GM23338 (cell line): ENCODE results near the gene PAM16. TPM values are rescaled to one million over a fixed set of nuclear protein-coding genes. Genes with fewer than 3 reads are reported as not detected.

Experiments used
- ATAC-seq: fragments of 200-7000 bp; cut with Tn5 transposase; 3 replicates; pipeline ENCODE4 v1.9.1; 2020
- DNase-seq: peaks from one replicate; pipeline ENCODE4 v3.0.0-alpha.2; 2015; ENCODE audit warnings: low spot score
- H2AFZ ChIP-seq: fragments of 200-600 bp; sonication (generic); 2 replicates; pipeline ENCODE4 v1.8.0; 2016; ENCODE audit warnings: antibody characterized with exemption, mild to moderate bottlenecking, moderate library complexity
- H3F3A ChIP-seq: fragments of 200-600 bp; sonication (generic); replicated peaks from 2 replicates; pipeline ENCODE4 v1.8.0; 2017; ENCODE audit warnings: antibody characterized with exemption, mixed run types, low read depth
- H3K27ac ChIP-seq: fragments of 200-600 bp; sonication (generic); 2 replicates; pipeline ENCODE4 v1.6.1; 2016; ENCODE audit warnings: low read depth
- H3K27me3 ChIP-seq: fragments of 200-600 bp; sonication (generic); 2 replicates; pipeline ENCODE4 v1.8.0; 2016; ENCODE audit warnings: mild to moderate bottlenecking, mixed run types, moderate library complexity; ENCODE audit not compliant: insufficient read depth
- H3K36me3 ChIP-seq: fragments of 200-600 bp; sonication (generic); 2 replicates; pipeline ENCODE4 v1.8.0; 2016; ENCODE audit warnings: mild to moderate bottlenecking; ENCODE audit not compliant: insufficient read depth
- H3K4me1 ChIP-seq: fragments of 200-600 bp; sonication (generic); 2 replicates; pipeline ENCODE4 v1.8.0; 2016; ENCODE audit warnings: mild to moderate bottlenecking, moderate library complexity; ENCODE audit not compliant: insufficient read depth
- H3K4me2 ChIP-seq: fragments of 200-600 bp; sonication (generic); 2 replicates; pipeline ENCODE4 v1.7.1; 2017; ENCODE audit warnings: mixed run types
- H3K4me3 ChIP-seq: fragments of 200-600 bp; sonication (generic); 2 replicates; pipeline ENCODE4 v1.6.1; 2016; ENCODE audit warnings: mixed run types
- H3K79me2 ChIP-seq: fragments of 200-600 bp; sonication (generic); replicated peaks from 2 replicates; pipeline ENCODE4 v1.8.0; 2017; ENCODE audit warnings: mild to moderate bottlenecking; ENCODE audit not compliant: insufficient read depth
- H3K9me2 ChIP-seq: fragments of 200-600 bp; sonication (generic); 2 replicates; pipeline ENCODE4 v1.8.0; 2017; ENCODE audit not compliant: insufficient read depth
- H4K20me1 ChIP-seq: fragments of 200-600 bp; sonication (generic); replicated peaks from 2 replicates; pipeline ENCODE4 v1.8.0; 2017; ENCODE audit warnings: mild to moderate bottlenecking; ENCODE audit not compliant: insufficient read depth
- H3K27ac Mint-ChIP-seq: 2 replicates; pipeline ENCODE4 v1.8.0; 2020; ENCODE audit warnings: inconsistent platforms, mild to moderate bottlenecking, moderate library complexity, mixed read lengths
- H3K27me3 Mint-ChIP-seq: 3 replicates; pipeline ENCODE4 v1.8.0; 2022; ENCODE audit warnings: low read depth, mild to moderate bottlenecking, moderate library complexity, mixed read lengths, inconsistent platforms; ENCODE audit not compliant: insufficient read depth, poor library complexity
- H3K36me3 Mint-ChIP-seq: 3 replicates; pipeline ENCODE4 v1.8.0; 2021; ENCODE audit warnings: low read depth, mild to moderate bottlenecking, inconsistent platforms, moderate library complexity, mixed read lengths
- H3K4me1 Mint-ChIP-seq: 3 replicates; pipeline ENCODE4 v1.8.0; 2020; ENCODE audit warnings: mild to moderate bottlenecking, inconsistent platforms, mixed read lengths
- H3K4me3 Mint-ChIP-seq: 3 replicates; pipeline ENCODE4 v1.8.0; 2021; ENCODE audit warnings: moderate library complexity, mild to moderate bottlenecking, inconsistent platforms, mixed read lengths
- H3K9me3 Mint-ChIP-seq: 3 replicates; pipeline ENCODE4 v1.8.0; 2020; ENCODE audit warnings: moderate library complexity, mild to moderate bottlenecking, inconsistent platforms, mixed read lengths
- CREB1 ChIP-seq: fragments of 250-450 bp; sonication (Bioruptor Pico); IDR thresholded peaks from 2 replicates; pipeline ENCODE4 v1.5.0; 2020; ENCODE audit warnings: low read depth, mild to moderate bottlenecking, moderate library complexity
- EZH2 ChIP-seq: fragments of 200-600 bp; sonication (generic); IDR thresholded peaks from one replicate; pipeline ENCODE4 v1.8.0; 2017; ENCODE audit warnings: antibody characterized with exemption, mild to moderate bottlenecking, low read depth; ENCODE audit not compliant: unreplicated experiment
- EZH2phosphoT487 ChIP-seq: fragments of 200-600 bp; sonication (generic); IDR thresholded peaks from one replicate; pipeline ENCODE4 v1.8.1; 2018; ENCODE audit warnings: antibody characterized with exemption; ENCODE audit not compliant: unreplicated experiment
- JUNB ChIP-seq: IDR thresholded peaks from one replicate; pipeline ENCODE4 v1.6.1; 2016; ENCODE audit warnings: antibody characterized with exemption; ENCODE audit not compliant: unreplicated experiment
- NANOG ChIP-seq: IDR thresholded peaks from 2 replicates; pipeline ENCODE4 v1.6.1; 2016; ENCODE audit warnings: antibody characterized with exemption, borderline replicate concordance
- POLR2AphosphoS5 ChIP-seq: IDR thresholded peaks from 2 replicates; pipeline ENCODE4 v1.6.1; 2016; ENCODE audit warnings: antibody characterized with exemption, low read depth
- STAT1 ChIP-seq: IDR thresholded peaks from one replicate; pipeline ENCODE4 v1.6.1; 2016; ENCODE audit warnings: antibody characterized with exemption; ENCODE audit not compliant: unreplicated experiment
- ZNF114 ChIP-seq: fragments of 250-450 bp; sonication (Bioruptor Pico); IDR thresholded peaks from 2 replicates; pipeline ENCODE4 v1.5.0; 2020; ENCODE audit warnings: mild to moderate bottlenecking, moderate library complexity
- ZNF331 ChIP-seq: fragments of 250-450 bp; sonication (Bioruptor Pico); IDR thresholded peaks from 2 replicates; pipeline ENCODE4 v1.5.0; 2020; ENCODE audit warnings: low read depth, mild to moderate bottlenecking, moderate library complexity
- polyA plus RNA-seq: library from polyadenylated mRNA; unstranded; fragments of >200 nt; fragmentation: Nextera tagmentation; extraction: Ambion mirVana; gene quantifications from 2 replicates; pipeline ENCODE4 v1.2.1, GENCODE V29; 2016
- total RNA-seq: library from RNA; depleted of rRNA; stranded (reverse); fragments of >200 nt; shearing (Covaris generic); gene quantifications from 2 replicates; pipeline ENCODE4 v1.2.3, GENCODE V29; 2014
- TF ChIP-seq, protein P1 (sequence below): IDR thresholded peaks from one replicate; pipeline ENCODE4 v1.6.1; 2018; ENCODE audit warnings: antibody characterized with exemption; ENCODE audit not compliant: unreplicated experiment
- TF ChIP-seq, protein P2 (sequence below): fragments of 250-450 bp; sonication (Bioruptor Pico); IDR thresholded peaks from 2 replicates; pipeline ENCODE4 v1.5.0; 2020; ENCODE audit warnings: mild to moderate bottlenecking, moderate library complexity
- TF ChIP-seq, protein P3 (sequence below), 2 experiments: fragments of 200-600 bp in 1 of 2; sonication (generic) in 1 of 2; conservative IDR thresholded peaks; 2 replicates each; pipeline versions ENCODE4 v1.5.1 to v1.6.1; 2016 to 2017; ENCODE audit warnings: antibody characterized with exemption in 2 of 2, low read depth in 2 of 2, mild to moderate bottlenecking in 2 of 2, moderate library complexity in 1 of 2
- TF ChIP-seq, protein P4 (sequence below): IDR thresholded peaks from 2 replicates; pipeline ENCODE4 v1.6.1; 2016; ENCODE audit warnings: antibody characterized with exemption

PAM16 gene
- total and polyA plus RNA-seq, 2 experiments from 2014 or later = 84.1 to 283 TPM

DNA sequence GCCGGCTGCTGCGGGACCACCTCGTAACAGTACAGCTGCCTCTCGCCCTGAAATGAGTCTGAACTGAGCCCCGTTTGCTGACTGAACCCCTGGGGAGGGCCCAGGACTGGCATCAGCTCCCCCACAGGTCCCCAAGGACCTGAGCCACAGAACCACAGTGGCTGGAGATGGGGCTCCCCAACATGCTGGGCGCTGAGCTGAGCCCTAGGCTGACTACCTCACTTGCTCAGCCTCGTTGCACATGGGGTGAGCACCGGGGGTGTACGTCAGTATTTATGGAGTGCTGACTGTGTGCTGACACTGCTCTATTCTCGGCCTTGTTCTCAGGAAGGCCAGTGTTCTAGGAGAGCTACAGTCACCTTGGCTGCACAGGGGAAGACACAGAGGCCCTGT lies 13.9 kb upstream of the PAM16 start:
- no peak for DNase-seq
- H3K4me1 Mint-ChIP-seq = no peaks in the 10 kb centered on the region; the same call in 1 of the 3 replicates

More for the DNA sequence above, 13.9 kb upstream of the PAM16 start:
- no peaks in the 10 kb centered on the region for H3K27me3 ChIP-seq
- H3K4me3 ChIP-seq = no peak overlapping the region
- H3K4me1 ChIP-seq = no peaks in the 10 kb centered on the region
- no peak for TF ChIP-seq POLR2AphosphoS5
- TF ChIP-seq NANOG = no peak
- TF ChIP-seq, protein P1, sequence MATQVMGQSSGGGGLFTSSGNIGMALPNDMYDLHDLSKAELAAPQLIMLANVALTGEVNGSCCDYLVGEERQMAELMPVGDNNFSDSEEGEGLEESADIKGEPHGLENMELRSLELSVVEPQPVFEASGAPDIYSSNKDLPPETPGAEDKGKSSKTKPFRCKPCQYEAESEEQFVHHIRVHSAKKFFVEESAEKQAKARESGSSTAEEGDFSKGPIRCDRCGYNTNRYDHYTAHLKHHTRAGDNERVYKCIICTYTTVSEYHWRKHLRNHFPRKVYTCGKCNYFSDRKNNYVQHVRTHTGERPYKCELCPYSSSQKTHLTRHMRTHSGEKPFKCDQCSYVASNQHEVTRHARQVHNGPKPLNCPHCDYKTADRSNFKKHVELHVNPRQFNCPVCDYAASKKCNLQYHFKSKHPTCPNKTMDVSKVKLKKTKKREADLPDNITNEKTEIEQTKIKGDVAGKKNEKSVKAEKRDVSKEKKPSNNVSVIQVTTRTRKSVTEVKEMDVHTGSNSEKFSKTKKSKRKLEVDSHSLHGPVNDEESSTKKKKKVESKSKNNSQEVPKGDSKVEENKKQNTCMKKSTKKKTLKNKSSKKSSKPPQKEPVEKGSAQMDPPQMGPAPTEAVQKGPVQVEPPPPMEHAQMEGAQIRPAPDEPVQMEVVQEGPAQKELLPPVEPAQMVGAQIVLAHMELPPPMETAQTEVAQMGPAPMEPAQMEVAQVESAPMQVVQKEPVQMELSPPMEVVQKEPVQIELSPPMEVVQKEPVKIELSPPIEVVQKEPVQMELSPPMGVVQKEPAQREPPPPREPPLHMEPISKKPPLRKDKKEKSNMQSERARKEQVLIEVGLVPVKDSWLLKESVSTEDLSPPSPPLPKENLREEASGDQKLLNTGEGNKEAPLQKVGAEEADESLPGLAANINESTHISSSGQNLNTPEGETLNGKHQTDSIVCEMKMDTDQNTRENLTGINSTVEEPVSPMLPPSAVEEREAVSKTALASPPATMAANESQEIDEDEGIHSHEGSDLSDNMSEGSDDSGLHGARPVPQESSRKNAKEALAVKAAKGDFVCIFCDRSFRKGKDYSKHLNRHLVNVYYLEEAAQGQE = no peak
- TF ChIP-seq, protein P2, sequence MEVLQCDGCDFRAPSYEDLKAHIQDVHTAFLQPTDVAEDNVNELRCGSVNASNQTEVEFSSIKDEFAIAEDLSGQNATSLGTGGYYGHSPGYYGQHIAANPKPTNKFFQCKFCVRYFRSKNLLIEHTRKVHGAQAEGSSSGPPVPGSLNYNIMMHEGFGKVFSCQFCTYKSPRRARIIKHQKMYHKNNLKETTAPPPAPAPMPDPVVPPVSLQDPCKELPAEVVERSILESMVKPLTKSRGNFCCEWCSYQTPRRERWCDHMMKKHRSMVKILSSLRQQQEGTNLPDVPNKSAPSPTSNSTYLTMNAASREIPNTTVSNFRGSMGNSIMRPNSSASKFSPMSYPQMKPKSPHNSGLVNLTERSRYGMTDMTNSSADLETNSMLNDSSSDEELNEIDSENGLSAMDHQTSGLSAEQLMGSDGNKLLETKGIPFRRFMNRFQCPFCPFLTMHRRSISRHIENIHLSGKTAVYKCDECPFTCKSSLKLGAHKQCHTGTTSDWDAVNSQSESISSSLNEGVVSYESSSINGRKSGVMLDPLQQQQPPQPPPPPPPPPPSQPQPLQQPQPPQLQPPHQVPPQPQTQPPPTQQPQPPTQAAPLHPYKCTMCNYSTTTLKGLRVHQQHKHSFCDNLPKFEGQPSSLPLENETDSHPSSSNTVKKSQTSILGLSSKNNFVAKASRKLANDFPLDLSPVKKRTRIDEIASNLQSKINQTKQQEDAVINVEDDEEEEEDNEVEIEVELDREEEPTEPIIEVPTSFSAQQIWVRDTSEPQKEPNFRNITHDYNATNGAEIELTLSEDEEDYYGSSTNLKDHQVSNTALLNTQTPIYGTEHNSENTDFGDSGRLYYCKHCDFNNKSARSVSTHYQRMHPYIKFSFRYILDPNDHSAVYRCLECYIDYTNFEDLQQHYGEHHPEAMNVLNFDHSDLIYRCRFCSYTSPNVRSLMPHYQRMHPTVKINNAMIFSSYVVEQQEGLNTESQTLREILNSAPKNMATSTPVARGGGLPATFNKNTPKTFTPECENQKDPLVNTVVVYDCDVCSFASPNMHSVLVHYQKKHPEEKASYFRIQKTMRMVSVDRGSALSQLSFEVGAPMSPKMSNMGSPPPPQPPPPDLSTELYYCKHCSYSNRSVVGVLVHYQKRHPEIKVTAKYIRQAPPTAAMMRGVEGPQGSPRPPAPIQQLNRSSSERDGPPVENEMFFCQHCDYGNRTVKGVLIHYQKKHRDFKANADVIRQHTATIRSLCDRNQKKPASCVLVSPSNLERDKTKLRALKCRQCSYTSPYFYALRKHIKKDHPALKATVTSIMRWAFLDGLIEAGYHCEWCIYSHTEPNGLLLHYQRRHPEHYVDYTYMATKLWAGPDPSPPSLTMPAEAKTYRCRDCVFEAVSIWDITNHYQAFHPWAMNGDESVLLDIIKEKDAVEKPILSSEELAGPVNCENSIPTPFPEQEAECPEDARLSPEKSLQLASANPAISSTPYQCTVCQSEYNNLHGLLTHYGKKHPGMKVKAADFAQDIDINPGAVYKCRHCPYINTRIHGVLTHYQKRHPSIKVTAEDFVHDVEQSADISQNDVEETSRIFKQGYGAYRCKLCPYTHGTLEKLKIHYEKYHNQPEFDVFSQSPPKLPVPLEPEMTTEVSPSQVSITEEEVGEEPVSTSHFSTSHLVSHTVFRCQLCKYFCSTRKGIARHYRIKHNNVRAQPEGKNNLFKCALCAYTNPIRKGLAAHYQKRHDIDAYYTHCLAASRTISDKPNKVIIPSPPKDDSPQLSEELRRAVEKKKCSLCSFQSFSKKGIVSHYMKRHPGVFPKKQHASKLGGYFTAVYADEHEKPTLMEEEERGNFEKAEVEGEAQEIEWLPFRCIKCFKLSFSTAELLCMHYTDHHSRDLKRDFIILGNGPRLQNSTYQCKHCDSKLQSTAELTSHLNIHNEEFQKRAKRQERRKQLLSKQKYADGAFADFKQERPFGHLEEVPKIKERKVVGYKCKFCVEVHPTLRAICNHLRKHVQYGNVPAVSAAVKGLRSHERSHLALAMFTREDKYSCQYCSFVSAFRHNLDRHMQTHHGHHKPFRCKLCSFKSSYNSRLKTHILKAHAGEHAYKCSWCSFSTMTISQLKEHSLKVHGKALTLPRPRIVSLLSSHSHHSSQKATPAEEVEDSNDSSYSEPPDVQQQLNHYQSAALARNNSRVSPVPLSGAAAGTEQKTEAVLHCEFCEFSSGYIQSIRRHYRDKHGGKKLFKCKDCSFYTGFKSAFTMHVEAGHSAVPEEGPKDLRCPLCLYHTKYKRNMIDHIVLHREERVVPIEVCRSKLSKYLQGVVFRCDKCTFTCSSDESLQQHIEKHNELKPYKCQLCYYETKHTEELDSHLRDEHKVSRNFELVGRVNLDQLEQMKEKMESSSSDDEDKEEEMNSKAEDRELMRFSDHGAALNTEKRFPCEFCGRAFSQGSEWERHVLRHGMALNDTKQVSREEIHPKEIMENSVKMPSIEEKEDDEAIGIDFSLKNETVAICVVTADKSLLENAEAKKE (CRISPR knock-in tag) = no peak
- no peak for TF ChIP-seq EZH2
- TF ChIP-seq, protein P3, sequence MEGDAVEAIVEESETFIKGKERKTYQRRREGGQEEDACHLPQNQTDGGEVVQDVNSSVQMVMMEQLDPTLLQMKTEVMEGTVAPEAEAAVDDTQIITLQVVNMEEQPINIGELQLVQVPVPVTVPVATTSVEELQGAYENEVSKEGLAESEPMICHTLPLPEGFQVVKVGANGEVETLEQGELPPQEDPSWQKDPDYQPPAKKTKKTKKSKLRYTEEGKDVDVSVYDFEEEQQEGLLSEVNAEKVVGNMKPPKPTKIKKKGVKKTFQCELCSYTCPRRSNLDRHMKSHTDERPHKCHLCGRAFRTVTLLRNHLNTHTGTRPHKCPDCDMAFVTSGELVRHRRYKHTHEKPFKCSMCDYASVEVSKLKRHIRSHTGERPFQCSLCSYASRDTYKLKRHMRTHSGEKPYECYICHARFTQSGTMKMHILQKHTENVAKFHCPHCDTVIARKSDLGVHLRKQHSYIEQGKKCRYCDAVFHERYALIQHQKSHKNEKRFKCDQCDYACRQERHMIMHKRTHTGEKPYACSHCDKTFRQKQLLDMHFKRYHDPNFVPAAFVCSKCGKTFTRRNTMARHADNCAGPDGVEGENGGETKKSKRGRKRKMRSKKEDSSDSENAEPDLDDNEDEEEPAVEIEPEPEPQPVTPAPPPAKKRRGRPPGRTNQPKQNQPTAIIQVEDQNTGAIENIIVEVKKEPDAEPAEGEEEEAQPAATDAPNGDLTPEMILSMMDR (conservative IDR thresholded peaks at IDR 0.05; ENCODE audit: low read depth in 2 of 2) = no peak
- TF ChIP-seq CREB1 (CRISPR knock-in tag) = no peak
- TF ChIP-seq ZNF331 (CRISPR knock-in tag) = no peak
- no peak for TF ChIP-seq ZNF114 (CRISPR knock-in tag)
- no peak for TF ChIP-seq JUNB
- no peak for TF ChIP-seq EZH2phosphoT487
- TF ChIP-seq, protein P4, sequence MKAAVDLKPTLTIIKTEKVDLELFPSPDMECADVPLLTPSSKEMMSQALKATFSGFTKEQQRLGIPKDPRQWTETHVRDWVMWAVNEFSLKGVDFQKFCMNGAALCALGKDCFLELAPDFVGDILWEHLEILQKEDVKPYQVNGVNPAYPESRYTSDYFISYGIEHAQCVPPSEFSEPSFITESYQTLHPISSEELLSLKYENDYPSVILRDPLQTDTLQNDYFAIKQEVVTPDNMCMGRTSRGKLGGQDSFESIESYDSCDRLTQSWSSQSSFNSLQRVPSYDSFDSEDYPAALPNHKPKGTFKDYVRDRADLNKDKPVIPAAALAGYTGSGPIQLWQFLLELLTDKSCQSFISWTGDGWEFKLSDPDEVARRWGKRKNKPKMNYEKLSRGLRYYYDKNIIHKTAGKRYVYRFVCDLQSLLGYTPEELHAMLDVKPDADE = no peak
- no peak for TF ChIP-seq STAT1
- H3K36me3 Mint-ChIP-seq = no peaks in the 10 kb centered on the region
- H4K20me1 ChIP-seq = no peaks in the 10 kb centered on the region
- no peak overlapping the region for H3K27ac ChIP-seq
- no peak for ATAC-seq
- peaks cover 3% of the 10 kb centered on the region for H3K27me3 Mint-ChIP-seq
- H3K79me2 ChIP-seq = no peaks in the 10 kb centered on the region
- no peak overlapping the region for H2AFZ ChIP-seq
- H3K4me3 Mint-ChIP-seq = no peak overlapping the region
- H3K36me3 ChIP-seq = no peaks in the 10 kb centered on the region
- H3K4me2 ChIP-seq = no peak overlapping the region
- H3K9me3 Mint-ChIP-seq = no peaks in the 10 kb centered on the region
- no peaks in the 10 kb centered on the region for H3K9me2 ChIP-seq
- H3K27ac Mint-ChIP-seq = no peak overlapping the region
- 0 out of 2 replicates have a peak, but pooled peaks cover 3% of the 10 kb centered on the region for H3F3A ChIP-seq
